ENCODE measurements around the gene CCND1.
A peak's percentile ranks its signal among the peaks of the same experiment; 100 is the strongest.

CCND1 gene

DNA sequence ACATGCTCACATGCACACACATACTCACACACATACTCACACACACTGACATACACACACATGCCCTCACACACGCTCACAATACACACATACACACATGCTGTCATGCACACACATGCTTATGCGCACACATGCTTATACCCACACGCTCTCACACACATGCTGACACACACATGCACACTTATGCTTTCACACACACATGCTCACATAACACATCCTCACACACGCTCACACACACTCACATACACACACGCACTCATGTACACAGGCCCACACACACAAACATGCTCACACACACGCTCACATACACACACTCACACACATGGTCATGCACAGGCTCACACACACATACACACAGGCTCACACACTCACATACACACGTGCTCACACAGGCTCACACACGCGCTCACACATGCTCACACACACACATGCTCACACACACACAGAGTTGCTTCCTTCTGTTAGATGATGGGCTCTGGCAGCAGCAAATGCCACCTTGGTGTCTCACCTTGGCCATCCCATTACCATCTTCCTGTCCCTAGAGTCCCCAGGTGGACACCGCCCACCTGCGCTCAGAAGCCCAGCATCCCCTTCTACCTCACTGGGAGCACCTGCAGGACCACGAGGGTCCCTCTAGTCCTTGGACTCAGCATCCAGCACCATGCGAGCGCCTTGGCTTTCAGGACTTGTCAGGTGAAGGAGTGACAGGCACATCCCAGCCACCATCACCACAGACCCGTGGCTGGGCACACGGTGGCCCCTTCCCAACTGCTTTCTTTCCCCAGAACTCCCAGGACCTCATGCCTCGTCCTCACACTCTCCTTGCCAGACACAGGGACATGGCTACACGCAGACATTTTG lies 44.9 kb upstream of the CCND1 start:
- ATAC-seq (ENCODE audit: low read depth): no peak
- H3K36me3 ChIP-seq (ENCODE audit: low read depth): no peaks in the 10 kb centered on the region
- H3K9me3 ChIP-seq (ENCODE audit: severe bottlenecking): no peaks in the 10 kb centered on the region
- H3K27ac ChIP-seq (ENCODE audit: poor library complexity, severe bottlenecking): no peak overlapping the region
- H3K4me3 ChIP-seq (ENCODE audit: severe bottlenecking): no peak overlapping the region
- DNase-seq (ENCODE audit: low spot score): no peak
- TF ChIP-seq, protein P1, sequence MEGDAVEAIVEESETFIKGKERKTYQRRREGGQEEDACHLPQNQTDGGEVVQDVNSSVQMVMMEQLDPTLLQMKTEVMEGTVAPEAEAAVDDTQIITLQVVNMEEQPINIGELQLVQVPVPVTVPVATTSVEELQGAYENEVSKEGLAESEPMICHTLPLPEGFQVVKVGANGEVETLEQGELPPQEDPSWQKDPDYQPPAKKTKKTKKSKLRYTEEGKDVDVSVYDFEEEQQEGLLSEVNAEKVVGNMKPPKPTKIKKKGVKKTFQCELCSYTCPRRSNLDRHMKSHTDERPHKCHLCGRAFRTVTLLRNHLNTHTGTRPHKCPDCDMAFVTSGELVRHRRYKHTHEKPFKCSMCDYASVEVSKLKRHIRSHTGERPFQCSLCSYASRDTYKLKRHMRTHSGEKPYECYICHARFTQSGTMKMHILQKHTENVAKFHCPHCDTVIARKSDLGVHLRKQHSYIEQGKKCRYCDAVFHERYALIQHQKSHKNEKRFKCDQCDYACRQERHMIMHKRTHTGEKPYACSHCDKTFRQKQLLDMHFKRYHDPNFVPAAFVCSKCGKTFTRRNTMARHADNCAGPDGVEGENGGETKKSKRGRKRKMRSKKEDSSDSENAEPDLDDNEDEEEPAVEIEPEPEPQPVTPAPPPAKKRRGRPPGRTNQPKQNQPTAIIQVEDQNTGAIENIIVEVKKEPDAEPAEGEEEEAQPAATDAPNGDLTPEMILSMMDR (IDR thresholded peaks at IDR 0.05; ENCODE audit: poor library complexity, severe bottlenecking): no peak
- peaks cover 8% of the 10 kb centered on the region for H3K4me1 ChIP-seq (ENCODE audit: insufficient read depth, poor library complexity, severe bottlenecking)
- no peaks in the 10 kb centered on the region for H3K27me3 ChIP-seq (ENCODE audit: insufficient read depth, poor library complexity, severe bottlenecking)

- TF ChIP-seq, protein P1 (IDR thresholded peaks at IDR 0.05; ENCODE audit: poor library complexity, severe bottlenecking): no peak
- no peak for ATAC-seq (ENCODE audit: low read depth)
- peak; percentile 46 for DNase-seq (ENCODE audit: low spot score)
- Histone ChIP-seq H3K4me1 (ENCODE audit: insufficient read depth, poor library complexity, severe bottlenecking) (peaks cover 8% of the 10 kb centered on the region), H3K36me3 (ENCODE audit: low read depth) (no peaks in the 10 kb centered on the region), H3K9me3 (ENCODE audit: severe bottlenecking) (no peaks in the 10 kb centered on the region), H3K27ac (ENCODE audit: poor library complexity, severe bottlenecking) (no peak overlapping the region), H3K4me3 (ENCODE audit: severe bottlenecking) (no peak overlapping the region), H3K27me3 (ENCODE audit: insufficient read depth, poor library complexity, severe bottlenecking) (no peaks in the 10 kb centered on the region)
Measured at GRCh38 chr11:69598147-69598546, 42.8 kb upstream of the CCND1 start.

DNA sequence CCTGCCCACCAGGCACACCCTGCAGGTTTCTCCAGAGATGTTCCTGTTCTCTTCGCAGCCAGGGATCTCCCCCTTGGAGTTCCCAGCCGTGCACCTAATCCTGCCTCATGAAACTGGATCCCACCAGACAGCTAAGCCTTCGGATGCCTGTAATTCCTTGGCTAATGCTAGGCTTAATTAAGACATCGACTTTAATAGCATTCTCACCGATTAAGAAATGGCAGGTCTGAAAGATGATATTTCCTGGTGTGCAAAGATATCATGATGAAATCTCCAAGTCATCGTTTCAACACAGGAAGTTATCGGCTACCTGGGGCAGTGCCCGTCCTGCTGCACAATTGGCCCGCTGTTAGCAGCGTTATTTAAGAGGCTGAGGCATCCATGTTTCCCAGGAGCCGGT lies 41.5 kb upstream of the CCND1 start:
- peak overlapping the region; percentile 56 for H3K27ac ChIP-seq (ENCODE audit: poor library complexity, severe bottlenecking)

DNA sequence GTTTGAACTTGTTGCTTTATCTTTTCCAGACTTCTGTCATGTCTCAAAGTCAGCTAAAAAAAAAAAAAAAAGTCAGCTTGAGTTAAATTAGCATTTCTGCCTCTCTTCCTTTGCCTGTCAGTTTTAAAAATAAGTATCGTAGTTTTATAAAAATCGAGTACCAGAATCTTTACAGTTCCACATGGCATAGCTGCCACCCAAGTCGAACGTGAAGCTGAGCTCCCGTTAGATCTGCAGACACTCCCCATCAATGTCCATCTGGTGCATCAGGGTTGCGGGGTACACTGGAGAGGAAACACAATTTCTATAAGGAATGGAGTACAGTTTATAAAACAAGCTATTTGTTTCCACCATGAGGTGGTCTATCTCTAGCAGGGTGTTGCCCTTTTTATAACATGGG lies 41.0 kb upstream of the CCND1 start:
- peaks cover 8% of the 10 kb centered on the region for H3K4me1 ChIP-seq (ENCODE audit: insufficient read depth, poor library complexity, severe bottlenecking)
- TF ChIP-seq, protein P1 (IDR thresholded peaks at IDR 0.05; ENCODE audit: poor library complexity, severe bottlenecking): no peak
- no peak for DNase-seq (ENCODE audit: low spot score)
- no peaks in the 10 kb centered on the region for H3K27me3 ChIP-seq (ENCODE audit: insufficient read depth, poor library complexity, severe bottlenecking)
- ATAC-seq (ENCODE audit: low read depth): no peak
- H3K9me3 ChIP-seq (ENCODE audit: severe bottlenecking): no peaks in the 10 kb centered on the region
- H3K4me3 ChIP-seq (ENCODE audit: severe bottlenecking): no peak overlapping the region
- peak overlapping the region; percentile 56 for H3K27ac ChIP-seq (ENCODE audit: poor library complexity, severe bottlenecking)
- no peaks in the 10 kb centered on the region for H3K36me3 ChIP-seq (ENCODE audit: low read depth)

More for the DNA sequence above, 41.5 kb upstream of the CCND1 start:
- no peak for DNase-seq (ENCODE audit: low spot score)
- Histone ChIP-seq H3K36me3 (ENCODE audit: low read depth) (no peaks in the 10 kb centered on the region), H3K9me3 (ENCODE audit: severe bottlenecking) (no peaks in the 10 kb centered on the region), H3K4me3 (ENCODE audit: severe bottlenecking) (no peak overlapping the region), H3K27me3 (ENCODE audit: insufficient read depth, poor library complexity, severe bottlenecking) (no peaks in the 10 kb centered on the region), H3K4me1 (ENCODE audit: insufficient read depth, poor library complexity, severe bottlenecking) (peaks cover 8% of the 10 kb centered on the region)
- TF ChIP-seq, protein P1 (IDR thresholded peaks at IDR 0.05; ENCODE audit: poor library complexity, severe bottlenecking): no peak
- ATAC-seq (ENCODE audit: low read depth): peak; percentile 86
